ENCODE results near the gene NR1D2. TPM values are rescaled to one million over a fixed set of nuclear protein-coding genes. Genes with fewer than 3 reads are reported as not detected.
"Not testable (repeated sequence)": the region's sequence is repeated elsewhere in the genome, so short reads cannot be mapped to it uniquely, and the experiment has no call there.

Gene NR1D2
- total RNA-seq, 2 experiments from 2014 or later, result 3.6 to 4.0 TPM

DNA sequence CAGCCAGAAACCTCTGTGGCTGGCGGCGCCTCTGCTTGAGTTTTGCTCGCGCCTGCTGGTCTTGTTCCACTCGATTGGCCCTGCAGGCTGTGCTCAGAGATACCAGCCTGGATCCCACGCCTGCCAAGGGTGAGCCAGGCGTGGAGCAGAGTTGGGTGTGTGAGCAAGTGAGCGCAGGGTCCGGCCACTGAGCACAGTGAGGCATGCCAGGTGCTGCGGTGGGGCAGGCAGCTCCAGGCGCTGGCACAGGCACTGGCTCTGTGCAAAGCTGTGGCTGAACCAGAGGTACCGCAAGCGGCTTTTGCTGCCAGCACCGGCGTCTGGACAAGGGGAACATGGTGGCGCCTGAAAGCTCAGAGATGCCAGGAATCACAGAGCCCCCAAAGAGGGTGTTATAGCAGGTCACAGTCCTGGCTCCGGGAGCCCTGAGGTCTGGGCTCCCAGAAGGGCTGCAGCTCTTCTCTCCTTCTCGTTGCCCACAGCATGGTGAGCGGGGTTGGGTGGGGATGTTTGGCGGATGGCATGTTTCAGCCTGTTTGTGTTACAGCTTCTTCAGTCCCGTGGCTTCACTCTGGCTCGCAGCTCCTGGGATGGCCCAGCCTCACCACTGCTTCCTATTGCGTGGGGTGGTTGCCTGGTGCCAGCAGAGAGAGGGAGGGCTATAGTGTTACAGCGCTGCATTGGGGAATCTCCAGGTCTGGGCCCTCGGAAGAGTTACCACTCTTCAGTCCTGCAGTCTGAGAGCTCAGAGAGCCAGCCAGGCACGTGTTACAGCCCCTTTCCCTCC, 73.9 kb downstream of the NR1D2 start:
- intact Hi-C loops (cut with micrococcal nuclease), result no loop called here

GRCh38 chr3:24019585-24019984, 74.5 kb downstream of the NR1D2 start:
- DNase-seq, result no peak
- Mint-ChIP-seq H3K27me3 (no peaks in the 10 kb centered on the region), H3K27ac (no peak overlapping the region), H3K4me1 (ENCODE audit: low read depth) (no peaks in the 10 kb centered on the region), H3K36me3 (ENCODE audit: low read depth) (no peaks in the 10 kb centered on the region), H3K9me3 (no peaks in the 10 kb centered on the region), H3K4me3 (no peak overlapping the region)
- TF ChIP-seq, protein P1, sequence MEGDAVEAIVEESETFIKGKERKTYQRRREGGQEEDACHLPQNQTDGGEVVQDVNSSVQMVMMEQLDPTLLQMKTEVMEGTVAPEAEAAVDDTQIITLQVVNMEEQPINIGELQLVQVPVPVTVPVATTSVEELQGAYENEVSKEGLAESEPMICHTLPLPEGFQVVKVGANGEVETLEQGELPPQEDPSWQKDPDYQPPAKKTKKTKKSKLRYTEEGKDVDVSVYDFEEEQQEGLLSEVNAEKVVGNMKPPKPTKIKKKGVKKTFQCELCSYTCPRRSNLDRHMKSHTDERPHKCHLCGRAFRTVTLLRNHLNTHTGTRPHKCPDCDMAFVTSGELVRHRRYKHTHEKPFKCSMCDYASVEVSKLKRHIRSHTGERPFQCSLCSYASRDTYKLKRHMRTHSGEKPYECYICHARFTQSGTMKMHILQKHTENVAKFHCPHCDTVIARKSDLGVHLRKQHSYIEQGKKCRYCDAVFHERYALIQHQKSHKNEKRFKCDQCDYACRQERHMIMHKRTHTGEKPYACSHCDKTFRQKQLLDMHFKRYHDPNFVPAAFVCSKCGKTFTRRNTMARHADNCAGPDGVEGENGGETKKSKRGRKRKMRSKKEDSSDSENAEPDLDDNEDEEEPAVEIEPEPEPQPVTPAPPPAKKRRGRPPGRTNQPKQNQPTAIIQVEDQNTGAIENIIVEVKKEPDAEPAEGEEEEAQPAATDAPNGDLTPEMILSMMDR (IDR thresholded peaks at IDR 0.05), result no peak
- no peak for ATAC-seq
- ChIA-PET POLR2A (no interaction called here), CTCF (no interaction called here)
- intact Hi-C loops (cut with micrococcal nuclease), result no loop called here

More for the DNA sequence above, 73.9 kb downstream of the NR1D2 start:
- DNase-seq (no peak), ATAC-seq (no peak)
- ChIA-PET CTCF (no interaction called here), POLR2A (no interaction called here)
- Mint-ChIP-seq H3K27me3 (no peaks in the 10 kb centered on the region), H3K27ac (no peak overlapping the region), H3K4me1 (ENCODE audit: low read depth) (no peaks in the 10 kb centered on the region), H3K9me3 (no peaks in the 10 kb centered on the region), H3K36me3 (ENCODE audit: low read depth) (no peaks in the 10 kb centered on the region), H3K4me3 (no peak overlapping the region)
- TF ChIP-seq, protein P1 (IDR thresholded peaks at IDR 0.05), result no peak

DNA sequence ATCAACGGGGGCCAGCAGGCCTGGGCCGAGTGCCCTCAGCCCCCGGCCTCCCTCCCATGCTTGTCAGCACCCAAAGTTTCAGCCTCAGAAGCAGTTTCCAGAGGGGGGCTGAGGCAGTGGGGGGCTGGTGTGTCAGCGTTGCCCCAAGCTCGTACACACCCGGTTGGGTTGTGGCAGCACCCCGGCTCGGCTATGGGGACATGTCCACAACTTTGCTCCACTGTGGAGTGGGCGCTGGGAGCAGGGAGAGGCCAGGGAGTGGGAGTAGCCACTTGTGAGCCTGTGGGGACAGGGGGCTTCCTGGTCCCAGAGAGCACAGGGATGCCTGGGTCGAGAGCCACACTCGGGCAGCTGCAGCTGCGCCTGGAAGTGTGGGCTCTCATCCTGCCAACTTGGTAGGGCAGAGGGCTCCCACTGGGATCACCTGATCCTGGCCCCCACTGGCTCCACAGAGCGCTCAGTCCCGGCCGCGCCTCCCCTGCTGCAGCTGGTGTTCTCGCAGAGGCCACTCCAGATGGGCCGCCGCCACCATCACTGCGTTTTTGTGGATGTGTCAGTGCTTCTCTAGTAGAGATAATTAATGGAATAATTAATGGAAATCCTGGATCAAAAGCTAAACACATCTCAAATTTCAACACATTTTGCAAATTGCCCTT, 75.1 kb downstream of the NR1D2 start:
- ChIA-PET POLR2A (no interaction called here), CTCF (no interaction called here)
- no peaks in the 10 kb centered on the region for H3K9me3 Mint-ChIP-seq
- no peaks in the 10 kb centered on the region for H3K27me3 Mint-ChIP-seq
- no peak overlapping the region for H3K27ac Mint-ChIP-seq
- TF ChIP-seq, protein P1 (IDR thresholded peaks at IDR 0.05), result no peak
- DNase-seq (no peak), ATAC-seq (no peak)
- H3K4me1 Mint-ChIP-seq (ENCODE audit: low read depth), result no peaks in the 10 kb centered on the region
- H3K4me3 Mint-ChIP-seq, result no peak overlapping the region
- intact Hi-C loops (cut with micrococcal nuclease), result no loop called here
- H3K36me3 Mint-ChIP-seq (ENCODE audit: low read depth), result no peaks in the 10 kb centered on the region

- H3K36me3 Mint-ChIP-seq (ENCODE audit: low read depth), result no peaks in the 10 kb centered on the region
- peaks cover 4% of the 10 kb centered on the region for H3K27me3 Mint-ChIP-seq
- H3K4me1 Mint-ChIP-seq (ENCODE audit: low read depth), result no peaks in the 10 kb centered on the region
- H3K27ac Mint-ChIP-seq, result no peak overlapping the region
- TF ChIP-seq, protein P1 (IDR thresholded peaks at IDR 0.05), result no peak
- ChIA-PET POLR2A (no interaction called here), CTCF (no interaction called here)
- no peaks in the 10 kb centered on the region for H3K9me3 Mint-ChIP-seq
- DNase-seq (no peak), ATAC-seq (no peak)
- H3K4me3 Mint-ChIP-seq, result no peak overlapping the region
- intact Hi-C loops (cut with micrococcal nuclease), result no loop called here
Measured at GRCh38 chr3:24023197-24023596, 78.1 kb downstream of the NR1D2 start.

- POLR2A ChIA-PET, result no interaction called here
- DNase-seq, result no peak
- intact Hi-C loops (cut with micrococcal nuclease), result no loop called here
- H3K4me3 Mint-ChIP-seq, result no peak overlapping the region
- no peak overlapping the region for H3K27ac Mint-ChIP-seq
- peaks cover 4% of the 10 kb centered on the region for H3K27me3 Mint-ChIP-seq
- H3K9me3 Mint-ChIP-seq, result no peaks in the 10 kb centered on the region
- no peaks in the 10 kb centered on the region for H3K4me1 Mint-ChIP-seq (ENCODE audit: low read depth)
- CTCF ChIA-PET, result no interaction called here
- no peaks in the 10 kb centered on the region for H3K36me3 Mint-ChIP-seq (ENCODE audit: low read depth)
- no peak for ATAC-seq
- TF ChIP-seq, protein P1 (IDR thresholded peaks at IDR 0.05), result no peak
Measured at GRCh38 chr3:24025805-24026204, 80.7 kb downstream of the NR1D2 start.

GRCh38 chr3:24026665-24027064, 81.6 kb downstream of the NR1D2 start:
- H3K4me1 Mint-ChIP-seq (ENCODE audit: low read depth); H3K4me3 Mint-ChIP-seq; H3K9me3 Mint-ChIP-seq; DNase-seq; H3K36me3 Mint-ChIP-seq (ENCODE audit: low read depth); POLR2A ChIA-PET; ATAC-seq; H3K27ac Mint-ChIP-seq; CTCF ChIA-PET; intact Hi-C loops (cut with micrococcal nuclease); H3K27me3 Mint-ChIP-seq: not testable (repeated sequence)

All from activated CD8-positive, alpha-beta T cell treated with anti-CD3 and anti-CD28 coated beads for 36 hours (primary cell).